ENCODE results near the gene ANGPTL8.

ANGPTL8 gene

DNA sequence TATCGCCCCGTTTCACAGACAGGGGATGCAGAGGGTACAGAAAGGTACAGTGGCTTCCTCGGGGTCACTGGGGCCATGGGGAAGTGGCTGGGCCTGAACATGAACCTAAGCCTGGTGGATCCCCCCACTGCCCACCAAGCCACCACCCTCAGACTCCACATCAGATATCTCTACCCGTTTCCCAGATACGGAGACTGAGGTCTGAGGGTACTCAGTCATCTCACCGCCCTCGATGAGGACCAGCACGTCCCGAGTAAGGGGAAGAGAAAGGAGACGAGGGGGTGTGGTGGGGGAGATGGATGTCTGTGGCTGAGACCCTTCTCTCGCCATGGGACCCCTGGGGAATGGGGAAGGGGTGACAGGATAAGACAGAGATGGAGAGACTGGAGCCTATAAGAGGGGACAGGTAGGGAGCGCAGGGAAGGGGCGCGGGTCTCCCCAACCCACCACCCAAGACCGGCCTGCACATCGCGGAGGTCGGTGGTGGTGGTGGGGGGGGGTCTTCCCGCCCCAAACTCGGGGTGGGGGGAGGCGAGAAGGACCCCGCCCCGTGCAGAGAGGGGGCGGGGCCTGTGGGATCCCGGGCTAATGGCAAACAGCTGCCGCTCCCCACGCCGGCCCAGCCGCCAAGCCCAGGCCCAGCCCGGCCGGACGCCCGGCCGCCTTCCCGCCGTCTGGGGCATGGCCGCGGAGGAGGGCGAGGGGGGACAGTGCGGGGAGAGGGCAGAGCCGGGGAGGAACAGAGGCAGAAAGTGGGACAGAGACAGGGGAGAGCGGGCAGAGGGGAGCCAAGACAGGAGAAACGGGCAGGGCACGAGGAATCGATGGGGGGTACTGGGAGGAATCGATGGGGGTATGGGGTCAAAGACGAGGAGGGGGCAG lies 42.8 kb upstream of the ANGPTL8 start:
- Histone ChIP-seq H3K9me3 (ENCODE audit: severe bottlenecking) (no peaks in the 10 kb centered on the region), H3K4me1 (ENCODE audit: insufficient read depth, poor library complexity, severe bottlenecking) (no peaks in the 10 kb centered on the region), H3K4me3 (ENCODE audit: severe bottlenecking) (peak overlapping the region; percentile 67), H3K36me3 (ENCODE audit: low read depth) (peaks cover 15% of the 10 kb centered on the region), H3K27me3 (ENCODE audit: insufficient read depth, poor library complexity, severe bottlenecking) (no peaks in the 10 kb centered on the region), H3K27ac (ENCODE audit: poor library complexity, severe bottlenecking) (peak overlapping the region; percentile 54)
- DNase-seq (ENCODE audit: low spot score) (no peak), ATAC-seq (ENCODE audit: low read depth) (peak; percentile 46; the same call in 2 of the 3 replicates)
- TF ChIP-seq CTCF (IDR thresholded peaks at IDR 0.05; ENCODE audit: poor library complexity, severe bottlenecking) = no peak

DNA sequence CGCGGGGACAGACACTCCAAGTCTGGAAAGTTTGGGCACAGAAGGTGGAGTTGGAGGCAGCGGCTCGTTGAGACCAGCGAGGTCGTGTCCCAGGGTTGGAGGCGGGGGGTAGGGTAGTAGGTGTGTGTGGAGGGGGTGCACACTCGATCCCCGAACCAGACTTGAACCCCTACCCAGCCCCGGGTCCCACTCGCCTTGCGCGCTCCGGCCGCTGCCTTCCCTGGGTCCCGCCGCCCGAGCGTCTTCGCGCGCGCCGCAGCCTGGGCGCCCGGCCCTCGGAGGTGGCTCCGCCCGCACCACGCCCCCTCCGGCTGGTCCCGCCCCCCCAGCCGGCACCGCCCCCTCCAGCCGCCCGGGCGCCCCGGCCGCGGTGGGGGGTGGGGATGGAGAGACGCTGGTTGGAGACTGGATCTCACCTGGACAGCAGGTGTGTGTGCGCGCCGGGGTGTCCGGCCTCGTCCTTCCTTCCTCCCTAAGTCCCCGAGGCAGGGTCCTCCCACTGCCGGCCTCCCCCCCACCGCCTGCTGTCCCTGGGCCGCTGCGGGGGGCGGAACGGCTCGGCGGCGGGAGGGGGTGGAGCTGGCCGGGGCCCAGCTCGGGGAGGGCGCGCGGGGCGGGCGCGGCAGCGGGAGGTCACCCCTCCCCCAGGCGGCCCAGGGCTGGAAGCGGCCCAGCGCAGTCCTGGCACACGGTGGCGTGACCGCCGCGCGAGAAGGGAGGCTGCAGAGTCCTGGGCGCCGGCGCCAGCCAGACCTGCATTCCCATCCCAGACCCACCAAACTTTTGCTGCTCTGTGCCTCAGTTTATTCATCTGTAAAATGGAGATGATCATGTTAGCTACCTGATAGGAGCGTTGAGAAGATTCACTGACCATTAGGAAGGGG lies 41.9 kb upstream of the ANGPTL8 start, which contains the start of gene KANK2:
Gene KANK2 (minus strand): TSS at position 255 of the 884 bp plus-strand sequence. CDS start 3,034 bp downstream, outside the sequence.
- peak; percentile 88 for DNase-seq (ENCODE audit: low spot score)
- Histone ChIP-seq H3K4me1 (ENCODE audit: insufficient read depth, poor library complexity, severe bottlenecking) (no peaks in the 10 kb centered on the region), H3K4me3 (ENCODE audit: severe bottlenecking) (peak within 1 kb of the TSS; percentile 67), H3K27me3 (ENCODE audit: insufficient read depth, poor library complexity, severe bottlenecking) (no peaks in the 10 kb centered on the region), H3K9me3 (ENCODE audit: severe bottlenecking) (no peaks in the 10 kb centered on the region), H3K36me3 (ENCODE audit: low read depth) (peaks cover 8% of the 10 kb centered on the region), H3K27ac (ENCODE audit: poor library complexity, severe bottlenecking) (peak within 1 kb of the TSS; percentile 54)
- TF ChIP-seq CTCF (IDR thresholded peaks at IDR 0.05; ENCODE audit: poor library complexity, severe bottlenecking) = peak; percentile 29
- ATAC-seq (ENCODE audit: low read depth) = peak; percentile 78

DNA sequence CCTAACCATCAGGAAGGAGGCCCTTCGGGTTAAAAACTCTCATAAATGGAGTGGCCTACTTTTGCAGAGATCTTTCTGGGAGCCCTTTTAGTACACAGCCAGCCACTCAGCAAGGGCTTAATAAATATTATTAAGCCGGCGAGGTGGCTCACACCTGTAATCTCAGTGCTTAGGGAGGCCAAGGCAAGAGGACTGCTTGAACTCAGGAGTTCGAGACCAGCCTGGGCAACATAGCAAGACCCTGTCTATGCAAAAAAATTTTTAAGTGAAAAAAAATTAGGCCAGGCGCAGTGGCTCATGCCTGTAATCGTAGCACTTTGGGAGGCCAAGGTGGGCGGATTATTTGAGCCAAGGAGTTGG lies 41.3 kb upstream of the ANGPTL8 start:
- Histone ChIP-seq H3K27ac (ENCODE audit: poor library complexity, severe bottlenecking) (peak overlapping the region; percentile 54), H3K9me3 (ENCODE audit: severe bottlenecking) (no peaks in the 10 kb centered on the region), H3K36me3 (ENCODE audit: low read depth) (peaks cover 5% of the 10 kb centered on the region), H3K27me3 (ENCODE audit: insufficient read depth, poor library complexity, severe bottlenecking) (no peaks in the 10 kb centered on the region), H3K4me1 (ENCODE audit: insufficient read depth, poor library complexity, severe bottlenecking) (no peaks in the 10 kb centered on the region), H3K4me3 (ENCODE audit: severe bottlenecking) (peak overlapping the region; percentile 67)
- DNase-seq (ENCODE audit: low spot score) = no peak
- peak; percentile 2 for TF ChIP-seq CTCF (IDR thresholded peaks at IDR 0.05; ENCODE audit: poor library complexity, severe bottlenecking)
- ATAC-seq (ENCODE audit: low read depth) = no peak

DNA sequence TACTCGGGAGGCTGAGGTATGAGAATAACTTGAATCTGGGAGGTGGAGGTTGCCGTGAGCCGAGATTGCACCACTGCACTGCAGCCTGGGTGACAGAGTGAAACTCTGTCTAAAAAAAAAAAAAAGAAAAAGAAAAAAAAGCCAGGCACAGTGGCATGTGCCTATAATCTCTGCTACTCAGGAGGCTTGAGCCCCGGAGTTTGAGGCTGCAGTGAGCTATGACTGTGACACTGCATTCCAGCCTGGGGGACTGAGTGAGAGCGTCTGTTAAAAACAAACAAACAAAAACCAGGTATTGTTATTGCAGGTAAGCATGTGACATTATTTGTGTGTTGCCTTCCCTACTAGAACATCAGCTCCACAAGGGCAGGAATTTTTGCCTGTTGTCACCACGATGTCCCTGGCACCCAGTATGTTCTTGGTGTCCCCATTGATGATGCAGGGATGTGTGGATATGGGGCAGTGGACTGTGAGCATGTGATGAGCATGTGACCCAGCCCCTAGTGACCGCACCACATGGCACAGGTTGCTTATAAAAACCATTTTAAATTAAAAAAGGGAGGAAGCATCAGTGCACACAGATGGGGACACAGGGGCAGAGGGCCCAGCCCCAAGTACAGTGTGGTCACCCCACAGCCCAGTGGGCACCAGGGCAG lies 40.5 kb upstream of the ANGPTL8 start:
- Histone ChIP-seq H3K27ac (ENCODE audit: poor library complexity, severe bottlenecking) (no peak overlapping the region), H3K9me3 (ENCODE audit: severe bottlenecking) (no peaks in the 10 kb centered on the region), H3K27me3 (ENCODE audit: insufficient read depth, poor library complexity, severe bottlenecking) (no peaks in the 10 kb centered on the region), H3K36me3 (ENCODE audit: low read depth) (peaks cover 5% of the 10 kb centered on the region), H3K4me1 (ENCODE audit: insufficient read depth, poor library complexity, severe bottlenecking) (peaks cover 5% of the 10 kb centered on the region), H3K4me3 (ENCODE audit: severe bottlenecking) (no peak overlapping the region)
- DNase-seq (ENCODE audit: low spot score) (no peak), ATAC-seq (ENCODE audit: low read depth) (no peak)
- no peak for TF ChIP-seq CTCF (IDR thresholded peaks at IDR 0.05; ENCODE audit: poor library complexity, severe bottlenecking)
